ENCODE results near the gene IQCH.

DNA sequence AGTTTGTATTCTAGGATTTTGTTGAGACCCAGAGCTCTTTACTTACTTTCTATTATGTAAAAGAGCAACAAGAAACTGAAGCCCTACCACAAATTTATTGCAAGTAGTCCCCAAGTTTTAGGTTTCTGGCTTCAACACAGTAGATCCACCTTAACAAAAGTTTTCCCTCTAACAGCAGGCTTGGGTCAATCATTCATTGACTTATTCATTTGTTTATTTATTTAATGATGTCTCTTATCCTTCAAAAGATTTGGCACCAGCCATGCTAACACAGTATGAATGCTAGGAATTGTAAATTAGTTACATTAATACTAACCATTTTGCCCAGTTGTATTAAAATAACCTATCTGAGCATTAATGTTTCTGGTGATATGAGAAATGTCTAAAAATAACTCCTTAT lies 88.6 kb downstream of the IQCH start:
- no peak for TF ChIP-seq TAF1 (IDR thresholded peaks at IDR 0.05; ENCODE audit: borderline replicate concordance, low read depth, low read length)
- TF ChIP-seq POLR2A (IDR thresholded peaks at IDR 0.05; ENCODE audit: low read depth, low read length), result no peak
